Fibroblast of skin of left quadriceps (primary cell): ENCODE results near the gene DENND2D.
A peak's percentile ranks its signal among the peaks of the same experiment; 100 is the strongest.

Source experiments
- DNase-seq, 2 experiments: peaks; one replicate each; pipeline ENCODE4 v3.0.0-alpha.2; 2013; ENCODE audit warnings: low read depth in 2 of 2

The DENND2D gene

DNA sequence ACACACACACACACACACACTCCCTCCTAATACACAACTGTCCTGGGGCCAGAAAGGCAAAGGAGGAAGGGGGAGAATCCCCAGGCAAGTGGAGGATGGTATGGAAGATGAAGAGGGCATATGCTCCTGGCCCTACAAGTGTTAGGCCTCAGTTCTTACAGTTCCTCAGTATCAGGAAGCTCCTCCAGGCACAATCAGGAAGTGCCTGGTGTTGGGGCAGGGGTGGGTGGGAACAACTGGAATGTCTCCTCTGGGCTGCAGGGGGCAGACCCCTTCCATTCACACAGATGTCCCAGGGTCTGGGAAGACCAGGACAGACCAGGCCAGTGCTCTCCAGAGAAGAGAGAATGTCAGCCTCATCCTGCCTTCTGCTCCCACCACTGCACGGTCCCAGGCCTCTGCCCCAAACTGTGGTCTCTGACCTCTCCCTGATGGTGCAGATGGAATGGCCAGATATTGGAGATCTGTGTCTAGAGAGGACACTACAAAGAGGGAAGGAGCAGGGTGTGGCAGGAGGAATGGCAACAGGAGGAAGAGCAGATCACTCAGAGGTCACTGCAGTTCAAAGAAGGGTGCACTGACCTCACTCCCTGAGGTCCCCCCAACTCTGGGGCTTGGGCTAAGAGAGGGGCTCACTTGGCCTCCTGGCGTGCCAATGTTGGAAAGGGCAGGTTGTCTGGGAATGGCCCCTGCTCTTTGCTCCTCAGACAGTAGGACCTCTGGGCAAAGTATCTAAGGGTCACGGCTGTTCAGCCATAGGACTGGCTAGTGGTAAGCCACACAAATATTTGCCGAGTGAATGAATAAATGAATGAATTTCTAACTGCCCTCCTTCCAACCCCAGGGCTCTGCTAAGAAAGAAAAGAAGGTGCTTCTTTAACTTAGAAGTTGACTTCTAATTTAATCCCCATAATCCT lies 2.5 kb upstream of the DENND2D start:
- no peak for DNase-seq

DNA sequence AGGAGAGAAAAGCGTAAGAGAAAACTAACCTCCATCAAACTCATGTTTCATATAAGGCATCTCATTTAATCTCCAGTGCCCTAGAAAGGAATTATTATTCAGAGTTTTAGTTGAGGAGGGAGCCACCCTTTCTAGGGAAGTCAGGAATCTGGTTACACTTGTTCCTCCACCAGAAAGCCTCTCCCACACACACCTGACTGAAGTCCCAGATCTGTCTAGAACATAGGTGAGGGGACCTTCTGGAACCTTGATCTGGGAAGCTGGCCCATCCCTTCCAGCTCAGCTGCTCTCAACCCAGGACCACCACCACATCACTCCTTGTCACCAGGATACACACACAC lies 1.9 kb upstream of the DENND2D start:
- DNase-seq: no peak

DNA sequence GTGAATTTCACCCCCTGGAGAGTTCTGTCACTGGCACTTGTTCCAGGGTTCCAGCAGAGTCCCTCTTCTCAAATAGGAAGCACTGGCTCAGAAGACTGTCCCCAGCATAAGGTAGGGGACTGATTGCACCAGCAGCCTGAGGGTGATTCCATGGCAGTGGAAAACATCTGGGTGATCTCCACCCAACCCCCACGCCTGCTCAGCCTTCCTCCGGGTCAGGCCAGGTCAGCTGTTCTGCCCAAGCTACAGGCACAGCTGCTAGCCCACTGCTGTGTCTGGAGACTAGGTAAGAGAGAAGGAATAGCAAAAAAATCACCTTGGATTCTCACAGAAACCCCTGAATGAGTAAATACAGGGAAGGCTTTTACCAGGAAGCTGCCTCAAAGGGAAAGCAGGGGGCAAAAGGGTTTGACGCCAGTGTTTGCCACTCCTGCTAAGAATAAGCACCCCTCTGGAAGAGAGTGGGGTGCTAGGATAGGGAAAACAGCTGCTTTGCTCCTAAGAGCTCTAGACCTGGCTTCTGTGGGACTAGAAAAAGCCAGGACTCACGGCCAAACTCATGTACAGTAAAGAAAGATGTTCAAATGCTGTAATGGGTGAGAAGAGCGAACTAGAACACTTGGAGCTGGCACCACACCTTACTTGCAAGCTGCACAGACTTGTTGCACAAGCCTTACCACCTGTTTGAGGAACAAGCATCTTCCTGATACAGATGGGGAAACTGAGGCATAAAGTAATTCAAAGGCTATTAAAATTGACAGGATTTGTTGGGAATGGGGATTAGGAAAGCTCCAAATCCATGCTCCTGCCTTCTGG lies 1.0 kb upstream of the DENND2D start:
- no peak for DNase-seq

DNA sequence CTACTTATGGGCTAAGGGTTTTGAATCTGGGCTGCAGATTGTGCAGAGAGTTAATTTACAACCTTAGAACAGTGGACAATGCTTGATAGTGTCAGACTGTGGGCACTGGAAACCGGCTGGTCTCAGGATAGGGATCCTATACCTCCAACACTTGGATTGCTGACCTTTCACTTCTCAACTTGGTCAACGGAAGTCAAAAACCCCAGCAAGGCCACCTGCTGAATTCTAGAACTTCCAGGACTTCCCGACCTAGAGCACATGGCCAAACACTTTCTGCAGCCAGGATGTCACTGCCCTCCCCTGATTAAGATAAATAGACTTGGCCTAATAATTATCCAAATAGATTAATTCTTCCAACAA lies 336 bp upstream of the DENND2D start:
- DNase-seq: no peak

DNA sequence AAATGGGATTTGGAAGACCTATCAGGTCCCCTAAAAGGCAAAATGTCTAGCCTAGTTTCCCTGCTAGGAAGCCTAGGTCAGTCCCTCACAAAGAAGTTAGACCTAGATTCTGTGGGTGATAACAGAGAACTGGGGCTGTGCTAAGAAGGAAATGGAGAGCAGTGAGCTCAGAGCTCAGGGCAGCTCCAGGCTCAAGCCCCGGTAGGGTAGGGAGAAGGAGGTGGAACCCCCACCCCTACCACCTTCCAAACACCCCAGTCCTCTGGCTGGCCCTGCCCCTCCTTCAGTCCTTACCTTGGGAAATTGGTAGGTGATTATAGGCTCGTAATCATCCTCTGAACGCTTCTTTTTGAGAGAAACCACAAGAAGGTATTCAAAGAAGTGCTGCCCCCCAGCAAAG lies 1.1 kb downstream of the DENND2D start:
- no peak for DNase-seq

DNA sequence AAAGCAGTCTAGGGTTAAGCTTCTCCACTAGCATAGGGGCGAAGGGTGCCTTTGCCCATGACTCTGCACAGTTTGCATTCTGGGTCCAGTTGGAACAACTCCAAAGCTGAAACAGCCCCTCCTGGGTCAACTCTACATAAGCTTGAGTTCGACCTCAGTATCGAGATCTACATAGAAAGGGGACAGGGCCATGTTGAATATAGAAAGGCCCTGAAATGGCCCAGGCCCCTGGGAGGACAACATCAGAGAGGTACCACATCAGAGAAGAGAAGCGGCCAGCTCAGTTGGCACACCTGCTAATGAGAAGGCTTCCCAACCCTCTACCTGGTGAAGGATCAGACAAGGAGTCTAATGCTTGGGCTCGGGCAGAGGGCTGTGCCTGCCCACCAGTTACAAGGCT lies 1.6 kb downstream of the DENND2D start:
- no peak for DNase-seq

DNA sequence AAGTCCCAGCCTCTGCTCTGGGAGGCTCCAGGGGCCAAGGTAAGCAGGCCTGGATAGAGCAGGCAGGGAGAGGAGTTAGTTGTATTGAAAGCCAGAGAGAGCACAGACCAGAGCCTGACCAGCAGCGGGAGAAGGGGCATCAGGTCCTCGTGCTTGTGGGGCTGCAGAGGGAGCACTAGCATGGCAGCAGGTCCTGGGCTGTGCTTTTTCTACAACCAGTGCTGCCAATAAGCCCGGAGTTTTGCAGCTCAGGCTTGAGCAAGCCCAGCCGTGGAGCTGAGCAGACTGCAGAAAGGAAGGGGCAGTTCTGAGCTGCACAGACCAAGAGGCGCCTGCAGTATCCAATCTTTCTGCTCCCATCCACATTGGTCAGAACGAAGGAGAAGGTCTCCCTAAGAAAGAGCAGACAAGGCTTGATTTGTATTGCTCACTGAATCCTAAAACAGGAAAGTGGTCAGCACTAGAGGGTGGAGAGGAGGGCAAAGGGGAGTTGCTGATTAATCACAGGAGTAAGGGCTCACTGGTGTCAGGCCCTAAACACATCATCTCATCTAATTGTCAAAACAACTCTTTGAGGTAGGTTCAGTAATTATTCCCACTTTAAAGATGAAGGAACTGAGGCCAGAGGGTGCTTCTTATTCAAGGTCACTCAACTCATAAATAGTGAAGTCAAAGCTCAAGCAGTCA lies 2.7 kb downstream of the DENND2D start:
- no peak for DNase-seq

DNA sequence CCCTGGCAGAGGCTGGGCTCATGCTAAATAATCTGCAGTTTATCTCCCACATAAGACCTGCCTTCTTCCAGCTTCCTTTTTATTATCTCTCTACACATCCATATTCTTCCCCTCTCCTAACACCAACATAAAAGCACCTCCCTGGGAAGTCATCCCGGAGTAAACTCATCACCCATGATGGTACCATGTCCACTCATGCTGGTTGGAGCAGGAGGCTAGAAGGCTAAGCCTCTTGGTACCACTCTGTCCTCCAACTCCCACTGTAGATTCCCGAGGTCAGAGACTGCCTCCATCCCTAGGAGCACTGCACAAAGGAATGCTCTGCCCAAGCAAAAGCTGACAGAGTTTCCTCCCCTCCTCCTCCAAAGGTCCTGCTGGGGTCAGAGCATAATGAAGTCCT lies 4.2 kb downstream of the DENND2D start:
- DNase-seq: no peak

DNA sequence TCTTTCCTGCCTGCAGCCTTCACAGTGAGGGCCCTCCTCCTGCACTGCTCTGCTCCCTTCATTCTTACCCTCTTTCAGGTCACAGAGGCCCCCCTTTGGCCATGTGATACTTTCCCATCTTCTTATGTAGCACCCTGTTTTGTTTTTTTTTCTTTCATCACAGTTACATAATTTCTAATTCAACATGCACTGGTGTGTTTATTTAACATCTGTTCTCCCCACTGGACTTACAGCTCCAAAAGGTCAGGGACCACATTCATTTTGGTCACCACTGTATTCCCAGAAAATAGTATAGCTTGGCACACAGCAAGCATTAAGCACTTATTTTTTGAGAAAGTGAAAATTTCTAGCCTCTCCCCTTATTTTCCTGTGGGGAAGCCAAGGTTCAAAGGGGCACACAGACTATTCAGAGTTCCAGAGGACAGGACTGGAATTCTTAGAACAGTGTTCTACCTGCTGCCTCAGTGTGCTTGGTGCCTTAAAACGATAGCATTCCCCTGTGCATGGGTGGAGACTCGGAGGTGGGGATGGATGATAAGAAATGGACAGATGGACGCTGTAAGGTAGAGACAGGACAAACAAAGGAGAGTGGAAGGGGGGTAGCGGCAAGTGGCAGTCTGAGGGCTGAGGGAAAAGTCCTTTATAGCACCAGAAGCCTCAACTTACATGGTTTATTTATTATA lies 5.3 kb downstream of the DENND2D start:
- DNase-seq: no peak

DNA sequence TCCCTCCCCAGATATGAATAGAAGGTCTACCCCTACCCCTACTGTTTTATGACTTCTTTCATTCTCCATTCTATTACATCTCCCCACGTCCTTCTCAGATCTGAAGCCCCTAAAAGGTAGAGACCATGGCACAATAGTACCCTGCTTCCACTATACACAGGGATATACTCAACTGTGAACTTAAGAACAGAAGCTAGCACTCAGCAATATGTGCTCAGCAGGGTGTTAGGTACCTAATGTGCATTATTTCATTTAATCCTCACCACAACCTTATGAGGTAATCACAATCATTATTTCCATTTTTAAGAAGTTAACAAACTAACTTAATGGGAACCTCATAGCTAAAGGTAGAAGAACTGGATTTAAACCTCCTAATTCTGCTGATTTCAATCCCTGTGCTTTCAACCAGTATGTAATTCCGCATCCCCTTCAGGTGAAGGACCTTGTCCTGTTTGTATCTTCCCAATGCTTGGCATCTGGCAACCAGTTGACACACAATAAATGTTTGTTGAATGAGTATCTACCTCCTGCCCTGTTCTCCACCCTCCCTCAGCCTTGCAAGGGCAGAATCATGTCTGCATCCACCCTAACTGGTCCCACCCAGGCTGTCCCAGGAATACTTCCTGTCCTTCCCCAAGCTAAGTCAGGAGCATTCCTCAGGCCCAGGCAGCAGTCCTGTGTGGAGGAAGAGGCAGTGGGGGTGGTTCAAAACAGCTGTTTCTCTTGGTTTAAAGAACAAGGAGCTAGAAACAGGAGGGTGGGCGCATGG lies 6.5 kb downstream of the DENND2D start:
- no peak for DNase-seq

DNA sequence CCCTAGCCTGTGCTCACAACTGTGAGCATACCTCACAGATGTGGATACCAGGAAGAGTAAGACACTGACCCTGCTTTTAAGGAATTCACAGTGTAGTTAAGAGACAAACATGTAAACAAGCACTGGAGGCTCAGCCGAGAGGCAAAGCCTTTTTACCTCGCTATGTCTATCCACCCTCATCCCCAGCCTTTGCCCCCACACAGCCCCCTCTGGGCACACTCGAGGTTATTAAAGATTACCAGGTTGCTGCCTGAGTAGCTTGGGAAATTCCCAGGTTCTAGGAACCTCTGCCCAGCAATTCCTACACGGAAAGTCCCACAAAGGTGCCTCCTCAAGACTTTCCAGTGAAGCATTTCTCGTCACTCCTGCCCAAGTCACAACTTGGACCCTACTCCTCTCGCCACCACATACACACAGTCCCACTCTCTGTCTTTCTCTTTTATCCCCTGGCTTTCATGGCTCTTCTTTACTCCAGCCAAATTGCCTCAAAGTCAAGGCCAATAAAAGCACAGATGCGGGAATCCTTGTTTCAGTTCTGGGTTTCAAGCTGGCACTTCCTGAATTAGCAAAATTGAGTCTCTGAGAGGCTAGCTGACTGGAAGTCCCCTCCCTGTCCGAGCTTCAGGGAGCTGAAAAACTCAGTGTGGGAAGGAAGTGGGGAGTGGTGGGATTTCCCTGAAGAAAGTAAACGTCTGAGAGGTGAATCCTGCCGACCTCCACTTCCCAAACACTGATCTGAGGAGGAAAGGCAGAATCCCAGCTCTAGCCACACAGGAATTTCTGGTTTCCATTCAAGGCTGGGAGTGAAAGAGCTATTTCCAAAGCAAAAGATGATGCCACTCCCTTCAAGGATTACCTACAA lies 7.6 kb downstream of the DENND2D start:
- DNase-seq: no peak

DNA sequence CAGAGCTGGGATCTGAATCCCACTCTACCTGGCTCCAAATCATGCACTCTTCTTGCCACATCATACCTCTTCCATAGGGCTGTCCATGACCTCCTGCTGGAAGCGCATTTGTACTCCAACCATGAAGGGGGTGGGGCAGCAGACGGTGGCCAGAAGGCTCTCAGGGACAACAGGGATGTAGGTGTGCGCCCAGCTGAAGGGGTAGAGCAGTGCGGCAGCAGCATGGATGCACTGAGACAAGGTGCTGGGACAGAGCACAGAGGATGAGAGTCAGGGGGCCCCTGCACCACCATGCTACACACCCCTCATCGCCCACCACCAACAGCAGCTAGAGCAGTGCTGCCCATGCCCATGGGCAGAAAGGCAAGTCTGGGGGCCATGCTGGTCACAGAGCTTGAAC lies 8.4 kb downstream of the DENND2D start:
- no peak for DNase-seq

DNA sequence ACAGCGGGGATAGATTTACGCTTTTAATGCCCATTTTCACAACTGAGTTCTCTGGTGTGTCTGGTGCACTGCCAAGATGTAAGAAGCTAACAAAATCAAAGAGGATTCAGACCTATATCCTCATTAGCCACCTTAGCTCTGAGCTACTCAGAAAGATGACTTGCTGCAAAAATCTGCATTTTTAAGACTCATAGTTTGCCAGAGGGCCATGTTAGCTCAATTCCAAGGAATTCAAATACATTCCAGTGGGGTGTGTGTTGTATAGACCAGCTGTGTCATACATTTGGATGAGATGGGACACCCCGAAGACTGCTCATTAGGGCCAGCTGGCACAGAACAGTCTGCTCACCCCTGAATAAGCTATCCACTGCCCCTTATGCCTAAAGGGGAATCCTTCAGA lies 8.9 kb downstream of the DENND2D start:
- peak; percentile 42 to 45 for DNase-seq

DNA sequence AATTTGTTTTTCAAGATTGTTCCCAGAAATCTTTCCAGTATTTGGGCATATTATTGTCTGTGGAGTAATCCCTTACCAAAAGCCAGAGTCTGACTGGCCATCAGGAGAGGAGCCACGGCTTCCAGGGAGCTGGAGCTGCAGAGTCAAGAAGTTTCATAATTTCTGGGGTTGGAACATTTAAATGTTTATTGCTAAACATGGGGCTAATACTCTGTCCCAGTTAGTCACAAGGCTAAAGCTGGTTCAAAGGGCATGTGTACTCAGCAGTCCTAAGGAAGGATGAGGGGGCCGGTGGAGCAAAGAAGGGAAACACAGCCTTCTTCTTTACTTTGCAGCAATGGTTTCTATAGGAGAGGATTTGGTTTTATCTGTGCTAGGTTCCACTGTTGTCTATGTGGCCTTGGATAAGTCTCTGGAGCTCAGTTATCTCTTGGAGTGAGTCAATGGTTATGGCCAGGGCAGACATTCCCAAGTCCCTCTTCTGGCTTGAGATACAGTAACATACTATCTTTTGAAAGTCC lies 9.5 kb downstream of the DENND2D start:
- DNase-seq: no peak

DNA sequence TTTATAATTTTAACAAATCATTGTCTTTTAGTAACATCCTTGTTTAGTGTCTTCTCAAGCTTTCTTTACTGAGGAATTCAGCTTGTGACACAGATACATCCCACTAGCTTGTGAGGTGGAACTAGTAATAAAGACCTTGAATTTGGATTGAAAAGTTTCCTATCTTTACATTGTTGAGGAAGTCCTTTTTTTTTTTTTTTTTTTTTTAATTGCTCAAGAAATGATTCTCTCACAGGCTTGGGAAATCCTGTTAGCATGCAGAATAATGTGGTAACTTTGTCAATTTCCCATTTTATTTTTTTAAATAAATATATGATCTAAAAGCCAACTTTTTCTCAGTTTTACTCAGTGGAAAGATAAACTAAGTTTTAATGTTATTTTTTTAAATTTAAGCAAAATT lies 15.8 kb downstream of the DENND2D start:
- DNase-seq: no peak

DNA sequence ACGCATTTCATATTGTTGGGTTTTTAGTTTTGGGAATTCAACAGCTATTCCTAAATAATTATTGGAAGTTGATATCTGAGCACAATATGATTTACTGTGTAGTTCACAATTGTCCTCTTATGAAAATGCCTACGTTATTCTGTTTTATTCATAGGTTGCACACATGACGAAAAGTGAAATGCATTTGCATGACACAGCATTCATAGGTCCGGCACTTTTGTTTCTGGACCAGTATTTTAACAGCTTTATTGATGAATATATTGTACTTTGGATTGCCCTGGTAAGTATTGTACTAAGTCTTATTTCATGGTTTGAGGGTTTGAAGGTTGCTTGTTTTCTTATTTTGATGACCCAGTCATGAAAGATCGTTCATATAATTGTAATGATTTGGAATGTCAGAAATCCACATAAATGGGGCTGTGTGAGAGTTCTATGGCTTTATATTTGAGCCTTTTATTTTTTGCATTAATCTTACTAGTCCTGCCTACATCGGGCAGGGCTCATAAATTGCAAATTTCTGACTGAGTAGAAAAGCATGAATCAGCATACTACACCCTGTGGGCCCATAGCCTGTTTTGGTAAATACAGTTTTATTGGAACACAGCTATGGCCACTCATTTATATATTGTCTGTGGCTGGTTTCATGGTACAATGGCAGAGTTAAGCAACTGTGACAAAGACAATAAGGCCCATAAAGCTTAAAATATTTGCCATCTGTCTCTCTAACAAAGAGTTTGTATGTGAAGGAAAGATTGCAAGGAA lies 17.0 kb downstream of the DENND2D start:
- no peak for DNase-seq

DNA sequence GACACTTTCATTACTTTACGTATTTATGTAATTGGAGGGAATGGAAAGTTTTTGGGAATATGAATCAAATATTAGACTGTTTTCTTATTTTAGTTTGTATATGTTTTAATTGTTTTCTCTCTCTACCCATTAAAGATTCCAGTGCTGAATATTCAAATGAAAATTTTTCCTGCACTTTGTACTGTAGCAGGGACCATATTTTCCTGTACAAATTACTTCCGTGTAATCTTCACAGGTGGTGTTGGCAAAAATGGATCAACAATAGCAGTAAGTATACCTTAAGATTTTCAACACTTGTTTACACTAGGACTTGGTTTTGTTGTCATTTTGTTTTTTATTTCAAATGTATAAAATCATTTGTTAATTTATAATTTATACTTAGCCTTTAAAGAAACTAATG lies 18.4 kb downstream of the DENND2D start:
- DNase-seq: no peak

DNA sequence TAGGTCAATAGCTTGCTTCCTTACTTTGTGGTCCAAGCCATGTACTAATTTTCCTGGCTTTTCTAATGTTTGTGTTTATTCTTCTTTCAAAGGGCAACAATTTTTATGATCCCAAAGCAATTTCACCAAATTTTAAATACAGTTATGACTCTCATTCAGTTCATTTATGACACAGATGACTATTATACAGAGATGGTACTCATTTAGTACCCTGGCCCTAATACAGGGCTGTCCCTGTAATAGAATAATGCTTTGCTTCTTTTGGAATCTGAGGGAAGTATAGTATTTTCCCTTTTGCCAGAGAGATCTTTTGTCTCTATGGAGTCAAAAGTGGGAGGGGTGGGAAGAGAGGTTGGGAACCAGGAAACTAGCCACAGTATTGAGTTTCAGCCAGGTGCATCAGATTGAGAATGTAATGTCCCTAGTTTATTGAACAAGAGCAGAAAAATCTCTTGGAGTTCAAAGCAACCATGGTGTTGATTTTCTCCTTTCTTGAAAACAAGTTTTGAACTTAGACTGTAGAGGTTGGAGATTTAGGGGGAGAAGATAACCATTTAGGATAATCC lies 20.4 kb downstream of the DENND2D start:
- no peak for DNase-seq

DNA sequence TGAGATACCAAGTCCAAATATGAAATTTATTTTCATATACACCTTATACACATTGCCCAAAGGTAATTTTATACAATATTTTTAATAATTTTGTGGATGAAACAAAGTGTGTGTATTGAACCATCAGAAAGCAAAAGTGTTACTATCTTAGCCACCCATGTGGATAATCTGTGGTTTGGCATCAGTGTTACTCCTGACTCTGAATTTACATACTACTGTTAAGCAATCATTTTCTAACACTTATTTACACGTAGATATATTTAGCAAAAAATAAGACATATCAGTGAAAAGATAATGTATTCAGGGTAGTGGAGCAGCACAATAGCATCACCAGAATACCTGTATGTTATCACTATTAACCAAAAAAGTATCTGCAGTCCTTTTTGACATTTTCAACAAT lies 23.8 kb downstream of the DENND2D start:
- no peak for DNase-seq
